Activated T-helper 2 cell treated with anti-CD3 and anti-CD28 coated beads, Interferon-gamma antibody, Interleukin-2, Interleukin-4, amounts not matched to agents 10 μg/mL and 5 μg/mL and 100 μg/mL, durations not matched to agents 14 hours and 24 hours and 36 hours (primary cell): Measurements from ENCODE around the gene DBNL. TPM values are rescaled to one million over a fixed set of nuclear protein-coding genes. Genes with fewer than 3 reads are reported as not detected.

Source experiments
- total RNA-seq: library from RNA; stranded (reverse); gene quantifications from 2 replicates; pipeline ENCODE4 v1.2.3, GENCODE V29; 2022

Gene DBNL
- total RNA-seq, 1 donor from 2014 or later, result 143 TPM

Other genes starting within 250 kb of the DBNL start
- 106 and 108 TPM in 2 replicates for gene MRPS24, start 175.2 kb upstream of the DBNL start, total RNA-seq
- gene URGCP, start 138.1 kb upstream of the DBNL start, total RNA-seq, result 23.7 and 27.6 TPM in 2 replicates
- gene UBE2D4, start 118.3 kb upstream of the DBNL start, total RNA-seq, result 10.5 and 12.6 TPM in 2 replicates
- not detected in 2 replicates for gene SPDYE1, start 46.8 kb upstream of the DBNL start, total RNA-seq
- 0.67 and 0.73 TPM in 2 replicates for gene PGAM2, start 20.9 kb downstream of the DBNL start, total RNA-seq
- gene POLM, start 37.8 kb downstream of the DBNL start, total RNA-seq, result 36.8 and 42.7 TPM in 2 replicates
- gene AEBP1, start 59.6 kb downstream of the DBNL start, total RNA-seq, result 36.4 and 38.7 TPM in 2 replicates
- 205 and 215 TPM in 2 replicates for gene POLD2, start 78.8 kb downstream of the DBNL start, total RNA-seq
- gene MYL7, start 96.6 kb downstream of the DBNL start, total RNA-seq, result not detected in 2 replicates
- gene GCK, start 144.7 kb downstream of the DBNL start, total RNA-seq, result 1.8 and 2.3 TPM in 2 replicates
- gene YKT6, start 156.3 kb downstream of the DBNL start, total RNA-seq, result 73.1 and 76.4 TPM in 2 replicates